Suprapubic skin (tissue), 4 donors: Measurements from ENCODE around the gene AP2A1.
A peak's percentile ranks its signal among the peaks of the same experiment; 100 is the strongest.

Experiments
- EP300 ChIP-seq: sonication (generic); formaldehyde crosslinking; IDR thresholded peaks from one replicate; pipeline ENCODE4 v1.6.1; 2017; ENCODE audit warnings: antibody characterized with exemption
- POLR2A ChIP-seq, 2 donors: fragments of 450-650 bp; IDR thresholded peaks; one replicate each; pipeline ENCODE4 v1.6.1; 2017; ENCODE audit warnings: antibody characterized with exemption in 2 of 2, mild to moderate bottlenecking in 2 of 2, moderate library complexity in 2 of 2
- POLR2AphosphoS5 ChIP-seq, 3 donors: sonication (generic); formaldehyde crosslinking; IDR thresholded peaks; one replicate each; pipeline ENCODE4 v1.6.1; 2017; ENCODE audit warnings: antibody characterized with exemption in 3 of 3
- TF ChIP-seq, protein P1 (sequence below), 2 donors: fragments of 200-600 bp in 1 of 2; fragments of 450-650 bp in 1 of 2; sonication (generic) in 1 of 2; IDR thresholded peaks; one replicate each; pipeline ENCODE4 v1.5.1; 2016 to 2019; ENCODE audit warnings: antibody characterized with exemption in 2 of 2, mild to moderate bottlenecking in 1 of 2, moderate library complexity in 1 of 2

DNA sequence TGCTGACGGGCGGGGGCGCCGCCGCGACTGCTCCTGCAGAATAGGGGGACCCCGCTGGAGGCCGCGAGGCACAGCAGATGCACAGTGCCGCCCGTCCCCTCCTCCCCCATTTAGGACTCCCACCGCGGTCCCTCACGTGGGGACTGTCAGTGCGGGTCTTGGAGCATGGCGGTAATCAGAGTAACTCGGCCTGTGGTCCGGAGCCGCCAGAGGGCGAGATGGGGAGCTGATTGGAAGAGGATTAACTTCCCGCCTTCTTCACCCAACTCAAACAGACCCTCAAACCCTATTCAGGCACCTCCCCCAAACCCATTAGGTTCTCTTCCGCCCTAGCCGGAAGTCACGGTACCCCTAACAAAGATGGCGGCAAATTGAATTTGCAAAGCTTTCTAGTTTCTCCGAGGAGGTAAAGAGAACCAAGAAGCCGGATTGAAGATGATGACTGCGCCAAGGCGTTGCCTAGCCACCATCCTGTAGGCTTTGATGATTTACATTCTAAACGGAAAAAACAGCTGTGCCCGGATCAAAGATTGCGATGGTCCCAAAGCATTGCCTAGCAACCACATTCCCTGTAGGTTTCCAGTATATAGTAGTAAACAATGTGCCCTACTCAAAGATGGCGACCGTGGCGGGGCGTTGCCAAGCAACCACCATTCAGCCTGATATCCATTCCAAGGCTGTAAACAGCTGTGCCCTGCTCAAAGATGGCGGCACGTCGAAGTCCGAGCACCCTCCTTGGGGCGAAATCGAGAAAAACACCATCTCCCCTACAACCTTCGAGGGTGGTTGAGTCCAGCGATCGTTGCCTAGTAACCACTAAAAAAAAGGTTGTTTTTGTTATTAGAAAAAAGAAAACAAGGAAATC lies 46.4 kb downstream of the AP2A1 start, which contains the start of gene FUZ:
- TF ChIP-seq, protein P1, sequence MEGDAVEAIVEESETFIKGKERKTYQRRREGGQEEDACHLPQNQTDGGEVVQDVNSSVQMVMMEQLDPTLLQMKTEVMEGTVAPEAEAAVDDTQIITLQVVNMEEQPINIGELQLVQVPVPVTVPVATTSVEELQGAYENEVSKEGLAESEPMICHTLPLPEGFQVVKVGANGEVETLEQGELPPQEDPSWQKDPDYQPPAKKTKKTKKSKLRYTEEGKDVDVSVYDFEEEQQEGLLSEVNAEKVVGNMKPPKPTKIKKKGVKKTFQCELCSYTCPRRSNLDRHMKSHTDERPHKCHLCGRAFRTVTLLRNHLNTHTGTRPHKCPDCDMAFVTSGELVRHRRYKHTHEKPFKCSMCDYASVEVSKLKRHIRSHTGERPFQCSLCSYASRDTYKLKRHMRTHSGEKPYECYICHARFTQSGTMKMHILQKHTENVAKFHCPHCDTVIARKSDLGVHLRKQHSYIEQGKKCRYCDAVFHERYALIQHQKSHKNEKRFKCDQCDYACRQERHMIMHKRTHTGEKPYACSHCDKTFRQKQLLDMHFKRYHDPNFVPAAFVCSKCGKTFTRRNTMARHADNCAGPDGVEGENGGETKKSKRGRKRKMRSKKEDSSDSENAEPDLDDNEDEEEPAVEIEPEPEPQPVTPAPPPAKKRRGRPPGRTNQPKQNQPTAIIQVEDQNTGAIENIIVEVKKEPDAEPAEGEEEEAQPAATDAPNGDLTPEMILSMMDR (IDR thresholded peaks at IDR 0.05), result peak; percentile 20 to 23
- TF ChIP-seq EP300 (no peak), POLR2A (IDR thresholded peaks at IDR 0.05) (no peak), POLR2AphosphoS5 (IDR thresholded peaks at IDR 0.05) (peak in 1 of 3 donors; percentile 95)
